H1 (cell line): Measurements from ENCODE around the gene UBAC1. TPM values are rescaled to one million over a fixed set of nuclear protein-coding genes. Genes with fewer than 3 reads are reported as not detected.
"Not testable (repeated sequence)": the region's sequence is repeated elsewhere in the genome, so short reads cannot be mapped to it uniquely, and the experiment has no call there.

Source experiments
- CTCF ChIA-PET: fragments of 300-600 bp; sonication (Branson Sonifier 250); formaldehyde crosslinking; loops from one replicate; lab custom pipeline; 2021; ENCODE audit not compliant: partially characterized antibody; lab: Charles Lee
- POLR2A ChIA-PET: fragments of 300-600 bp; sonication (Branson Sonifier 250); formaldehyde crosslinking; loops from one replicate; lab custom pipeline; 2021; ENCODE audit warnings: inconsistent platforms; ENCODE audit not compliant: partially characterized antibody; lab: Charles Lee
- DNase-seq, 2 experiments: peaks; one replicate each; pipeline versions ENCODE4 v3.0.0 to v3.0.0-alpha.2; 2010 to 2022; ENCODE audit warnings: low spot score in 2 of 2, low read depth in 1 of 2, mixed read lengths in 1 of 2
- FAIRE-seq: peaks from 2 replicates; lab custom pipeline; 2011; peaks lifted over from hg19 to GRCh38; lab: Jason Lieb, UNC
- H2AFZ ChIP-seq: 2 replicates; pipeline ENCODE4 v1.8.1; 2012; ENCODE audit warnings: low read length, inconsistent platforms
- H2AK5ac ChIP-seq: 2 replicates; pipeline ENCODE4 v1.6.1; 2013; ENCODE audit warnings: low read depth, low read length
- H2BK120ac ChIP-seq: replicated peaks from 2 replicates; pipeline ENCODE3; 2013; ENCODE audit warnings: low read depth, low read length, inconsistent platforms
- H2BK12ac ChIP-seq: 2 replicates; pipeline ENCODE4 v1.6.1; 2013; ENCODE audit warnings: low read depth, low read length
- H2BK15ac ChIP-seq: 2 replicates; pipeline ENCODE4 v1.6.1; 2013; ENCODE audit warnings: low read length
- H2BK20ac ChIP-seq: 2 replicates; pipeline ENCODE4 v1.6.1; 2013; ENCODE audit warnings: low read length
- H2BK5ac ChIP-seq: 2 replicates; pipeline ENCODE4 v1.6.1; 2013; ENCODE audit warnings: low read depth, low read length
- H3K14ac ChIP-seq: 2 replicates; pipeline ENCODE4 v1.6.1; 2013; ENCODE audit warnings: inconsistent platforms; ENCODE audit not compliant: insufficient read length
- H3K18ac ChIP-seq: 2 replicates; pipeline ENCODE4 v1.6.1; 2013; ENCODE audit warnings: low read length; ENCODE audit errors: extremely low read depth
- H3K23ac ChIP-seq: 2 replicates; pipeline ENCODE4 v1.6.1; 2013; ENCODE audit warnings: inconsistent platforms; ENCODE audit not compliant: insufficient read length
- H3K23me2 ChIP-seq: 2 replicates; pipeline ENCODE4 v1.6.1; 2013; ENCODE audit warnings: low read depth, low read length
- H3K27ac ChIP-seq: 2 replicates; pipeline ENCODE4 v1.6.1; 2011; ENCODE audit warnings: low read depth, low read length, inconsistent platforms
- H3K27me3 ChIP-seq, 4 experiments: replicated peaks in 1 of 4; 1 replicate in 1 of 4; 2 replicates in 3 of 4; pipeline versions ENCODE4 v1.6.1 to v1.8.1; 2011 to 2013; ENCODE audit warnings: low read length in 3 of 4, mild to moderate bottlenecking in 3 of 4, inconsistent platforms in 2 of 4, mixed read lengths in 2 of 4, moderate library complexity in 1 of 4; ENCODE audit not compliant: control insufficient read depth in 3 of 4, insufficient read depth in 3 of 4; ENCODE audit errors: extremely low read depth in 1 of 4
- H3K36me3 ChIP-seq, 4 experiments: 2 replicates each; pipeline versions ENCODE4 v1.6.1 to v1.8.1; 2011 to 2013; ENCODE audit warnings: mild to moderate bottlenecking in 4 of 4, low read length in 3 of 4, moderate library complexity in 2 of 4, control low read depth in 1 of 4, inconsistent platforms in 1 of 4; ENCODE audit not compliant: insufficient read depth in 4 of 4, control insufficient read depth in 2 of 4
- H3K4ac ChIP-seq: replicated peaks from 2 replicates; pipeline ENCODE3; 2013; ENCODE audit warnings: low read length, low read depth, mixed read lengths, inconsistent platforms; ENCODE audit not compliant: insufficient read length
- H3K4me1 ChIP-seq, 4 experiments: replicated peaks in 1 of 4; 1 replicate in 1 of 4; 2 replicates in 3 of 4; pipeline versions ENCODE4 v1.6.1 to v1.8.1; 2011 to 2013; ENCODE audit warnings: low read length in 3 of 4, inconsistent platforms in 2 of 4, mixed read lengths in 1 of 4; ENCODE audit not compliant: insufficient read depth in 4 of 4, control insufficient read depth in 3 of 4
- H3K4me2 ChIP-seq, 2 experiments: 2 replicates each; pipeline versions ENCODE4 v1.6.1 to v1.8.1; 2011 to 2013; ENCODE audit warnings: low read depth in 2 of 2, low read length in 2 of 2, control low read depth in 1 of 2, inconsistent platforms in 1 of 2, mild to moderate bottlenecking in 1 of 2; ENCODE audit not compliant: insufficient read depth in 1 of 2
- H3K4me3 ChIP-seq, 4 experiments: fragments of 200-600, 300-600 bp in 1 of 4; sonication (generic), shearing (Covaris generic), sonication (Bioruptor Twin) in 1 of 4; 2 replicates each; pipeline versions ENCODE4 v1.5.1 to v1.8.1; 2011 to 2016; ENCODE audit warnings: low read length in 4 of 4, low read depth in 3 of 4, control low read depth in 2 of 4, inconsistent platforms in 2 of 4, mild to moderate bottlenecking in 2 of 4, mixed read lengths in 1 of 4, moderate library complexity in 1 of 4; ENCODE audit not compliant: insufficient read depth in 2 of 4; ENCODE audit errors: extremely low read depth in 1 of 4
- H3K56ac ChIP-seq: replicated peaks from 2 replicates; pipeline ENCODE3; 2013; ENCODE audit warnings: low read depth, mild to moderate bottlenecking, mixed read lengths, low read length, inconsistent platforms; ENCODE audit not compliant: insufficient read length
- H3K79me1 ChIP-seq: 2 replicates; pipeline ENCODE4 v1.6.1; 2013; ENCODE audit warnings: low read depth, low read length, control low read depth
- H3K79me2 ChIP-seq, 2 experiments: 2 replicates each; pipeline versions ENCODE4 v1.6.1 to v1.8.1; 2012 to 2013; ENCODE audit warnings: low read length in 2 of 2, mild to moderate bottlenecking in 2 of 2, inconsistent platforms in 1 of 2; ENCODE audit not compliant: insufficient read depth in 2 of 2, control insufficient read depth in 1 of 2
- H3K9ac ChIP-seq, 4 experiments: replicated peaks in 1 of 4; 1 replicate in 1 of 4; 2 replicates in 3 of 4; pipeline versions ENCODE4 v1.6.1 to v1.8.1; 2011 to 2013; ENCODE audit warnings: low read depth in 3 of 4, low read length in 3 of 4, control low read depth in 2 of 4, mild to moderate bottlenecking in 2 of 4, moderate library complexity in 2 of 4, inconsistent platforms in 1 of 4; ENCODE audit errors: extremely low read depth in 1 of 4
- H3K9me3 ChIP-seq, 2 experiments: 2 replicates each; pipeline versions ENCODE4 v1.6.1 to v1.8.1; 2012 to 2013; ENCODE audit warnings: mild to moderate bottlenecking in 2 of 2, moderate library complexity in 2 of 2, control low read depth in 1 of 2, inconsistent platforms in 1 of 2, low read depth in 1 of 2, low read length in 1 of 2, mixed read lengths in 1 of 2; ENCODE audit not compliant: insufficient read depth in 2 of 2
- H4K20me1 ChIP-seq, 2 experiments: replicated peaks in 1 of 2; 2 replicates each; pipeline versions ENCODE3 to v1.8.1; 2011 to 2013; ENCODE audit warnings: inconsistent platforms in 2 of 2, low read length in 2 of 2, mild to moderate bottlenecking in 1 of 2; ENCODE audit not compliant: insufficient read depth in 2 of 2, control insufficient read depth in 1 of 2
- H4K5ac ChIP-seq: 2 replicates; pipeline ENCODE4 v1.6.1; 2013; ENCODE audit warnings: low read length, low read depth, mixed read lengths, inconsistent platforms; ENCODE audit not compliant: insufficient read length
- H4K8ac ChIP-seq: 2 replicates; pipeline ENCODE4 v1.8.0; 2013; ENCODE audit warnings: mild to moderate bottlenecking, moderate library complexity, low read length, inconsistent platforms; ENCODE audit not compliant: insufficient read depth; ENCODE audit errors: extremely low read depth
- H4K91ac ChIP-seq: replicated peaks from 2 replicates; pipeline ENCODE3; 2013; ENCODE audit warnings: low read length, mixed read lengths, inconsistent platforms; ENCODE audit not compliant: insufficient read length
- WGBS, 2 experiments: shearing (Covaris generic) in 1 of 2; methylation state at CpG; one replicate each; pipeline versions ENCODE4 v1.1.6 to v1.1.7; 2013 to 2015; ENCODE audit warnings: low lambda C conversion rate in 2 of 2, mixed read lengths in 2 of 2, inconsistent platforms in 1 of 2, low coverage in 1 of 2, missing lambda C conversion rate in 1 of 2; ENCODE audit not compliant: insufficient replicate concordance in 2 of 2, insufficient coverage in 1 of 2, insufficient read length in 1 of 2; ENCODE audit errors: extremely low coverage in 1 of 2, missing lambda C conversion rate in 1 of 2; 5-methylcytosine and 5-hydroxymethylcytosine counted together
- polyA plus RNA-seq, 7 experiments: library from polyadenylated mRNA; depleted of rRNA in 3 of 7; stranded (reverse) in 5 of 7; unstranded in 2 of 7; fragments of >200 nt in 5 of 7; fragments of 200-250 nt in 2 of 7; gene quantifications; 1 replicate in 5 of 7; 2 replicates in 1 of 7; 4 replicates in 1 of 7; pipeline versions ENCODE4 v1.2.1 to v1.2.3, GENCODE V29; 2011 to 2013; ENCODE audit warnings: missing spikeins in 2 of 7, mixed read lengths in 2 of 7
- total RNA-seq: library from RNA; stranded (reverse); fragmentation: NEBNext Ultra II Directional; extraction: Animal tissue kit (Norgen Biotek cat#: 25700); gene quantifications from 2 replicates; pipeline ENCODE4 v1.2.1, GENCODE V29; 2021

Gene UBAC1
- total and polyA plus RNA-seq, 2 of the 8 experiments (the other 6 are each of a cell fraction or from before 2014, with no cell fraction given), result 59.3 to 85.2 TPM

GRCh38 chr9:135966916-135967260, 5.7 kb upstream of the UBAC1 start:
- 85% methylated on average over 14 of the region's 16 CpGs; no CpG with 5 or more reads in 1 of the 2 experiments for WGBS, 2 experiments
- H3K4me2 ChIP-seq, FAIRE-seq, H2AFZ ChIP-seq, H3K27ac ChIP-seq, H2BK5ac ChIP-seq, H3K56ac ChIP-seq, H4K5ac ChIP-seq, H3K79me2 ChIP-seq, H3K9me3 ChIP-seq, H3K27me3 ChIP-seq, H3K4me3 ChIP-seq, H3K36me3 ChIP-seq, H3K23me2 ChIP-seq, H3K23ac ChIP-seq, H3K4ac ChIP-seq, DNase-seq, H3K79me1 ChIP-seq, H4K91ac ChIP-seq, H3K14ac ChIP-seq, H4K20me1 ChIP-seq, H3K18ac ChIP-seq, H2BK20ac ChIP-seq, H2BK15ac ChIP-seq, H3K9ac ChIP-seq, H2AK5ac ChIP-seq, H3K4me1 ChIP-seq, H2BK120ac ChIP-seq: not testable (repeated sequence)
- Histone ChIP-seq H4K8ac (peak overlapping the region; percentile 11; the same call in 1 of the 2 replicates), H2BK12ac (peak overlapping the region; percentile 39; the same call in 1 of the 2 replicates)
- ChIA-PET POLR2A (interaction anchor here (0.6 to 1.3 kb wide), 4 partner anchors 10 to 65 kb away, joined by 3 to 4 read pairs (median 3); no protein-coding TSS in a partner anchor), CTCF (interaction anchor here (0.6 to 5.8 kb wide), 49 partner anchors 9 to 363 kb away, joined by 3 to 98 read pairs (median 5); no protein-coding TSS in a partner anchor)
